Mesenchymal stem cell (in vitro differentiated cells and primary cell): Measurements from ENCODE around the gene CLEC9A.

Experiments used
- DNase-seq: peaks from one replicate; pipeline ENCODE4 v3.0.0-alpha.2; 2013
- H2AFZ ChIP-seq: one replicate; pipeline ENCODE4 v1.6.1; 2013; ENCODE audit warnings: low read depth, mild to moderate bottlenecking, control low read depth, inconsistent platforms, low read length, moderate library complexity
- H2AK5ac ChIP-seq: 2 replicates; pipeline ENCODE4 v1.6.1; 2013; ENCODE audit warnings: low read length, moderate library complexity, mild to moderate bottlenecking, inconsistent platforms; ENCODE audit not compliant: severe bottlenecking
- H2BK120ac ChIP-seq: one replicate; pipeline ENCODE4 v1.6.1; 2013; ENCODE audit warnings: low read depth, mild to moderate bottlenecking, inconsistent platforms, low read length, moderate library complexity
- H2BK12ac ChIP-seq, 2 experiments: one replicate each; pipeline ENCODE4 v1.6.1; 2013; ENCODE audit warnings: inconsistent platforms in 2 of 2, low read length in 2 of 2, mild to moderate bottlenecking in 2 of 2, moderate library complexity in 2 of 2, control low read depth in 1 of 2
- H2BK15ac ChIP-seq: one replicate; pipeline ENCODE4 v1.6.1; 2013; ENCODE audit warnings: mild to moderate bottlenecking, low read depth, inconsistent platforms; ENCODE audit not compliant: poor library complexity, severe bottlenecking
- H2BK5ac ChIP-seq: 2 replicates; pipeline ENCODE4 v1.6.1; 2013; ENCODE audit warnings: low read depth, mild to moderate bottlenecking, low read length, control low read depth, inconsistent platforms; ENCODE audit not compliant: poor library complexity, severe bottlenecking
- H3K14ac ChIP-seq, 2 experiments: one replicate each; pipeline ENCODE4 v1.6.1; 2013; ENCODE audit warnings: inconsistent platforms in 2 of 2, low read length in 2 of 2, control low read depth in 1 of 2, mild to moderate bottlenecking in 1 of 2, moderate library complexity in 1 of 2
- H3K18ac ChIP-seq, 2 experiments: one replicate each; pipeline ENCODE4 v1.6.1; 2013; ENCODE audit warnings: inconsistent platforms in 2 of 2, low read length in 2 of 2, control low read depth in 1 of 2, low read depth in 1 of 2, mild to moderate bottlenecking in 1 of 2
- H3K23ac ChIP-seq, 2 experiments: one replicate each; pipeline ENCODE4 v1.6.1; 2013; ENCODE audit warnings: inconsistent platforms in 2 of 2, low read length in 2 of 2, mild to moderate bottlenecking in 2 of 2, moderate library complexity in 2 of 2, control low read depth in 1 of 2
- H3K27ac ChIP-seq: 2 replicates; pipeline ENCODE4 v1.5.1; 2013; ENCODE audit warnings: mild to moderate bottlenecking, moderate library complexity, low read length, control low read depth, inconsistent platforms; ENCODE audit not compliant: poor library complexity, severe bottlenecking
- H3K27me3 ChIP-seq, 2 experiments: 2 replicates each; pipeline versions ENCODE4 v1.6.1 to v1.7.0; 2013; ENCODE audit warnings: low read length in 2 of 2, mild to moderate bottlenecking in 2 of 2, moderate library complexity in 2 of 2, control low read depth in 1 of 2, inconsistent platforms in 1 of 2; ENCODE audit not compliant: control insufficient read depth in 1 of 2, insufficient read depth in 1 of 2
- H3K36me3 ChIP-seq, 2 experiments: 2 replicates each; pipeline versions ENCODE4 v1.6.1 to v1.7.0; 2013; ENCODE audit warnings: low read length in 2 of 2, control low read depth in 1 of 2, inconsistent platforms in 1 of 2, low read depth in 1 of 2, mild to moderate bottlenecking in 1 of 2; ENCODE audit not compliant: insufficient read depth in 2 of 2, control insufficient read depth in 1 of 2
- H3K4ac ChIP-seq, 2 experiments: one replicate each; pipeline ENCODE4 v1.6.1; 2013; ENCODE audit warnings: inconsistent platforms in 2 of 2, low read length in 2 of 2, mild to moderate bottlenecking in 2 of 2, moderate library complexity in 2 of 2, control low read depth in 1 of 2, low read depth in 1 of 2
- H3K4me1 ChIP-seq: 2 replicates; pipeline ENCODE4 v1.6.1; 2013; ENCODE audit warnings: low read depth, low read length, control low read depth; ENCODE audit not compliant: control insufficient read depth, insufficient read depth
- H3K4me2 ChIP-seq: 2 replicates; pipeline ENCODE4 v1.6.1; 2013; ENCODE audit warnings: low read length, mild to moderate bottlenecking, inconsistent platforms; ENCODE audit not compliant: poor library complexity, severe bottlenecking
- H3K4me3 ChIP-seq, 2 experiments: 2 replicates each; pipeline versions ENCODE4 v1.5.1 to v1.7.0; 2013; ENCODE audit warnings: low read length in 2 of 2, mild to moderate bottlenecking in 2 of 2, control low read depth in 1 of 2, low read depth in 1 of 2; ENCODE audit not compliant: insufficient read depth in 1 of 2
- H3K79me1 ChIP-seq: replicated peaks from 2 replicates; pipeline ENCODE4 v1.6.1; 2013; ENCODE audit warnings: mild to moderate bottlenecking, control low read depth, low read length, inconsistent platforms; ENCODE audit not compliant: poor library complexity, severe bottlenecking
- H3K9ac ChIP-seq: 2 replicates; pipeline ENCODE4 v1.7.0; 2013; ENCODE audit warnings: mild to moderate bottlenecking, low read length, moderate library complexity
- H3K9me3 ChIP-seq: 2 replicates; pipeline ENCODE4 v1.7.0; 2013; ENCODE audit warnings: mild to moderate bottlenecking, low read length; ENCODE audit not compliant: control insufficient read depth
- H4K8ac ChIP-seq: one replicate; pipeline ENCODE4 v1.6.1; 2013; ENCODE audit warnings: inconsistent platforms, mild to moderate bottlenecking, low read length, moderate library complexity
- H4K91ac ChIP-seq: one replicate; pipeline ENCODE4 v1.6.1; 2013; ENCODE audit warnings: mild to moderate bottlenecking, low read length, inconsistent platforms
- WGBS: methylation state at CpG from one replicate; pipeline ENCODE4 v1.1.7; 2013; ENCODE audit warnings: mixed read lengths; 5-methylcytosine and 5-hydroxymethylcytosine counted together

Gene CLEC9A

DNA sequence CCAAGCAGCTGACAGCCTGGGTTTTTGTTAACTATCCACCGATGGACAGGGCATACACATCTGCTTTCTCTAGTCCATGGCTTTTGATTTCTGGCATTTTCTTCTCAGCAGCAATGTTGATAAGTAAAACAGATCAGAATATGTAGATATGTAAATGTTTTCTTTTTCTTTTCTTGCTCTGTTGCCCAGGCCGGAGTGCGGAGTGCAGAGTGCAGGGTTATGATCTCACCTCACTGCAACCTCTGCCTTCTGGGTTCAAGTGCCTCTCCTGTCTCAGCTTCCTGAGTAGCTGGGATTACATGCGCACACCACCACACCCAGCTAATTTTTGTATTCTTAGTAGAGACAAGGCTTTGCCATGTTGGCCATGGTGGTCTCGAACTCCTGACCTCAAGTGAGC lies 27.9 kb downstream of the CLEC9A start:
- Histone ChIP-seq H3K4me1 (no peaks in the 10 kb centered on the region), H3K27ac (no peak overlapping the region), H2AFZ (no peak overlapping the region), H2BK120ac (no peak overlapping the region), H4K8ac (no peak overlapping the region), H3K4me3 (no peak overlapping the region), H2BK12ac (no peak overlapping the region), H2BK15ac (no peak overlapping the region), H2BK5ac (no peak overlapping the region), H2AK5ac (no peak overlapping the region), H3K18ac (no peak overlapping the region), H3K79me1 (no peaks in the 10 kb centered on the region), H4K91ac (no peak overlapping the region), H3K4me2 (no peak overlapping the region), H3K14ac (no peak overlapping the region), H3K9me3 (no peaks in the 10 kb centered on the region), H3K27me3 (no peaks in the 10 kb centered on the region), H3K36me3 (no peaks in the 10 kb centered on the region), H3K23ac (no peak overlapping the region), H3K9ac (no peak overlapping the region), H3K4ac (no peak overlapping the region)
- 93% methylated on average over 3 of the region's 5 CpGs for WGBS
- no peak for DNase-seq

DNA sequence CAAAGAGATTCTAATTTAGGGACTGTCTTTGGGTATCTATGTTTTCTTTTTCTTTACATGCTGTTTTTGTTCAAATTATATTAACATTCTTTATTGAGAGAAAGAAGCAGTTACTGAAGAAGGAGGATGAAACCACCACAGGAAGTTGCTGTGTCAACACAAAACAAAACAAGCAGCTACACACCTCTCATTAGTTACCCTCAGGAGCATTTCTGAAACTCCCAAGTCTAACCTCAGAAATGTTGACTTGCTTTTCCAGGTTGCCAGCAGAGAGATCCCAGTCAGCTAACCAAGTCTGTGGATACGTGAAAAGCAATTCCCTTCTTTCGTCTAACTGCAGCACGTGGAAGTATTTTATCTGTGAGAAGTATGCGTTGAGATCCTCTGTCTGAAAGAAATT lies 34.8 kb downstream of the CLEC9A start:
- Histone ChIP-seq H2BK15ac (no peak overlapping the region), H3K23ac (no peak overlapping the region), H3K18ac (no peak overlapping the region), H4K91ac (no peak overlapping the region), H3K4me2 (no peak overlapping the region), H2BK5ac (no peak overlapping the region), H3K27ac (no peak overlapping the region), H3K27me3 (no peaks in the 10 kb centered on the region), H3K9ac (no peak overlapping the region), H3K9me3 (no peaks in the 10 kb centered on the region), H3K4me3 (no peak overlapping the region), H2AK5ac (no peak overlapping the region), H2AFZ (no peak overlapping the region), H3K79me1 (no peaks in the 10 kb centered on the region), H4K8ac (no peak overlapping the region), H2BK120ac (no peak overlapping the region), H3K4me1 (no peaks in the 10 kb centered on the region), H3K14ac (no peak overlapping the region), H2BK12ac (no peak overlapping the region), H3K4ac (no peak overlapping the region), H3K36me3 (no peaks in the 10 kb centered on the region)
- DNase-seq: no peak
- 93% methylated on average over 4 of the region's 4 CpGs for WGBS

DNA sequence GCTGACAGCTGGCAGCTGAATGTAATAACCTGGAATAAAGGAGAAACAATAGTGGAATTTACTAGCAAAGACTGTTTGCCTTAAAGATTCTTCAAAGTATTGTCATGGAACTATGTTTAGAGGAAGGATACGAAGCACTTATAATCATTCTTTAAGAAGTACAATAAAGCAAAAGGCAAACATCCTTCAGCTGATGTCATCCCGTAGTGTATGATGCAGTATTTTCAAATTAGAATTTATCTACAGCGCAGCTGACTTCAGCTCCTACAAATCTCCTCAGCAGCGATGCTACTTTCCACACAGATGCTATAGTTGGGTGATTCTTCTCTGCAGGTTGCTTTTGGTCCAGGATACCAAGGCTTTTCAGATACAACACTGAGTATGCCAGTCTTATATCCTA lies 36.8 kb downstream of the CLEC9A start:
- H2BK120ac ChIP-seq: no peak overlapping the region
- no peaks in the 10 kb centered on the region for H3K4me1 ChIP-seq
- no peak overlapping the region for H2BK5ac ChIP-seq
- peak overlapping the region in 1 of 2 experiments; percentile 23 for H2BK12ac ChIP-seq
- no peaks in the 10 kb centered on the region for H3K79me1 ChIP-seq
- no peak overlapping the region for H3K23ac ChIP-seq
- H3K27me3 ChIP-seq: peaks cover 0 to 4% of the 10 kb centered on the region in 2 experiments
- no peaks in the 10 kb centered on the region for H3K9me3 ChIP-seq
- H3K36me3 ChIP-seq: no peaks in the 10 kb centered on the region
- no peak overlapping the region for H4K91ac ChIP-seq
- no peak overlapping the region for H3K4me2 ChIP-seq
- H3K14ac ChIP-seq: no peak overlapping the region
- peak; percentile 8 for DNase-seq
- H3K9ac ChIP-seq: no peak overlapping the region
- no peak overlapping the region for H3K18ac ChIP-seq
- no peak overlapping the region for H3K27ac ChIP-seq
- no peak overlapping the region for H3K4ac ChIP-seq
- H3K4me3 ChIP-seq: no peak overlapping the region
- H2BK15ac ChIP-seq: no peak overlapping the region
- no peak overlapping the region for H2AK5ac ChIP-seq
- 87% methylated on average over 3 of the region's 4 CpGs for WGBS
- H4K8ac ChIP-seq: no peak overlapping the region
- H2AFZ ChIP-seq: no peak overlapping the region

DNA sequence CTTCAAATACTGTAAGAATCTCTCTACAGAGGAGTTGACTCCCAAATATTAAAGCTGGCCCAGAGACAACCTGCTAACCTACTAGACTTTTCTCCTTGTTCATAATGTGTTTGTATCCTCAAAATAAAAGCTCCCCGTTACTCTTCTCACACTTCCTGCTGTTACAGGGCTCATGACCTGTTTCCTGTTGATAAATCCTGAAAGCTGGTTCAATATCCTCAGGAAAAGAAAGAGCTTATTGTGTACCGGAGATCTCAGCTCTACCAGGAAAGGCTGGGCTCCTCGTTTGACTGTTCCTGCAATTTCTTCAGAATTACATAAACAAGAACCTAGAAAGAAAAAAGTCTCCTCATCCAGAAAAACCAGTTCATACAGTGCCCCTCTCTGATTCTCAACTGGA lies 37.5 kb downstream of the CLEC9A start:
- Histone ChIP-seq H3K4me3 (no peak overlapping the region), H2AK5ac (no peak overlapping the region), H2BK12ac (no peak overlapping the region), H3K14ac (no peak overlapping the region), H3K79me1 (no peaks in the 10 kb centered on the region), H2BK120ac (no peak overlapping the region), H3K27me3 (peaks cover 0 to 4% of the 10 kb centered on the region in 2 experiments), H4K8ac (no peak overlapping the region), H3K9ac (no peak overlapping the region), H4K91ac (no peak overlapping the region), H3K18ac (no peak overlapping the region), H2BK15ac (no peak overlapping the region), H2BK5ac (no peak overlapping the region), H3K4me1 (no peaks in the 10 kb centered on the region), H3K4ac (no peak overlapping the region), H3K9me3 (no peaks in the 10 kb centered on the region), H3K23ac (no peak overlapping the region), H2AFZ (no peak overlapping the region), H3K27ac (no peak overlapping the region), H3K36me3 (no peaks in the 10 kb centered on the region), H3K4me2 (no peak overlapping the region)
- DNase-seq: peak; percentile 23
- WGBS: 18% methylated on average over 3 of the region's 3 CpGs
